Liver (tissue), 9 donors: ENCODE data around the gene VAV3. TPM values are rescaled to one million over a fixed set of nuclear protein-coding genes. Genes with fewer than 3 reads are reported as not detected.

Experiments
- DNase-seq: peaks from one replicate; pipeline ENCODE4 v3.0.0-alpha.2; 2017; ENCODE audit warnings: low spot score
- H3K27ac ChIP-seq, 2 donors: one replicate each; pipeline ENCODE4 v1.7.0; 2013; ENCODE audit warnings: inconsistent platforms in 2 of 2, low read length in 2 of 2, control low read depth in 1 of 2, low read depth in 1 of 2, mild to moderate bottlenecking in 1 of 2
- H3K27me3 ChIP-seq, 4 donors: one replicate each; pipeline versions ENCODE4 v1.6.1 to v1.7.0; 2013; ENCODE audit warnings: low read length in 3 of 4, inconsistent platforms in 1 of 4, mild to moderate bottlenecking in 1 of 4, moderate library complexity in 1 of 4; ENCODE audit not compliant: control insufficient read depth in 4 of 4, insufficient read depth in 4 of 4
- H3K36me3 ChIP-seq, 4 donors: one replicate each; pipeline versions ENCODE4 v1.6.1 to v1.7.0; 2013; ENCODE audit warnings: low read length in 3 of 4, mild to moderate bottlenecking in 3 of 4, low read depth in 1 of 4, moderate library complexity in 1 of 4; ENCODE audit not compliant: control insufficient read depth in 4 of 4, insufficient read depth in 3 of 4
- H3K4me1 ChIP-seq, 4 donors: one replicate each; pipeline versions ENCODE4 v1.6.1 to v1.7.0; 2013; ENCODE audit warnings: low read length in 3 of 4, mild to moderate bottlenecking in 3 of 4, moderate library complexity in 1 of 4; ENCODE audit not compliant: control insufficient read depth in 4 of 4, insufficient read depth in 4 of 4
- H3K4me3 ChIP-seq, 3 donors: one replicate each; pipeline versions ENCODE4 v1.6.1 to v1.7.0; 2013; ENCODE audit warnings: low read length in 3 of 3, control low read depth in 1 of 3, low read depth in 1 of 3, mild to moderate bottlenecking in 1 of 3
- H3K9ac ChIP-seq, 2 donors: one replicate each; pipeline ENCODE4 v1.7.0; 2013; ENCODE audit warnings: low read length in 2 of 2, mild to moderate bottlenecking in 2 of 2, moderate library complexity in 2 of 2, control low read depth in 1 of 2, low read depth in 1 of 2
- H3K9me3 ChIP-seq, 4 donors: one replicate each; pipeline versions ENCODE4 v1.6.1 to v1.7.0; 2013; ENCODE audit warnings: low read length in 3 of 4; ENCODE audit not compliant: control insufficient read depth in 4 of 4
- EGR1 ChIP-seq, 2 donors: IDR thresholded peaks; 2 replicates each; pipeline ENCODE4 v1.6.1; 2016 to 2018; ENCODE audit warnings: antibody characterized with exemption in 2 of 2, low read depth in 2 of 2
- FOXA1 ChIP-seq: IDR thresholded peaks from 2 replicates; pipeline ENCODE4 v1.6.1; 2016; ENCODE audit warnings: antibody characterized with exemption
- FOXA2 ChIP-seq: IDR thresholded peaks from 2 replicates; pipeline ENCODE4 v1.6.1; 2016; ENCODE audit warnings: antibody characterized with exemption
- GABPA ChIP-seq, 2 donors: IDR thresholded peaks in 1 of 2; conservative IDR thresholded peaks in 1 of 2; 2 replicates each; pipeline ENCODE4 v1.6.1; 2016; ENCODE audit warnings: antibody characterized with exemption in 2 of 2, mild to moderate bottlenecking in 1 of 2, moderate library complexity in 1 of 2
- HNF4A ChIP-seq, 2 donors: conservative IDR thresholded peaks; 2 replicates each; pipeline ENCODE4 v1.6.1; 2016; ENCODE audit warnings: antibody characterized with exemption in 2 of 2, mild to moderate bottlenecking in 2 of 2
- HNF4G ChIP-seq: IDR thresholded peaks from 2 replicates; pipeline ENCODE4 v1.6.1; 2016; ENCODE audit warnings: antibody characterized with exemption
- JUND ChIP-seq, 2 donors: IDR thresholded peaks; 2 replicates each; pipeline ENCODE4 v1.6.1; 2016; ENCODE audit warnings: antibody characterized with exemption in 2 of 2
- NR2F2 ChIP-seq: IDR thresholded peaks from 2 replicates; pipeline ENCODE4 v1.6.1; 2016; ENCODE audit warnings: antibody characterized with exemption
- RAD21 ChIP-seq, 2 donors: IDR thresholded peaks; 2 replicates each; pipeline ENCODE4 v1.6.1; 2016; ENCODE audit warnings: antibody characterized with exemption in 2 of 2, mild to moderate bottlenecking in 2 of 2
- RXRA ChIP-seq, 2 donors: IDR thresholded peaks; 2 replicates each; pipeline ENCODE4 v1.6.1; 2017 to 2018; ENCODE audit warnings: antibody characterized with exemption in 2 of 2, mild to moderate bottlenecking in 1 of 2
- SP1 ChIP-seq: IDR thresholded peaks from 2 replicates; pipeline ENCODE4 v1.6.1; 2018; ENCODE audit warnings: antibody characterized with exemption, mild to moderate bottlenecking
- TAF1 ChIP-seq: conservative IDR thresholded peaks from 2 replicates; pipeline ENCODE4 v1.6.1; 2016; ENCODE audit warnings: antibody characterized with exemption, mild to moderate bottlenecking
- WGBS: extraction: QIAGEN DNeasy Blood & Tissue Kit; methylation state at CpG from one replicate; pipeline ENCODE4 v1.1.7; 2013; 5-methylcytosine and 5-hydroxymethylcytosine counted together
- polyA plus RNA-seq, 2 donors: library from polyadenylated mRNA; stranded (reverse) in 1 of 2; unstranded in 1 of 2; fragments of 200-250 nt in 1 of 2; fragments of >200 nt in 1 of 2; fragmentation: Nextera tagmentation in 1 of 2; extraction: Ambion mirVana in 1 of 2; gene quantifications; one replicate each; pipeline versions ENCODE4 v1.2.1 to v1.2.3, GENCODE V29; 2013 to 2015
- total RNA-seq, 2 donors: library from RNA; depleted of rRNA; stranded (reverse); fragments of >200 nt; gene quantifications; one replicate each; pipeline ENCODE4 v1.2.3, GENCODE V29; 2014
- TF ChIP-seq, protein P1 (sequence below): IDR thresholded peaks from 2 replicates; pipeline ENCODE4 v1.6.1; 2016; ENCODE audit warnings: antibody characterized with exemption
- TF ChIP-seq, protein P2 (sequence below): IDR thresholded peaks from 2 replicates; pipeline ENCODE4 v1.6.1; 2016; ENCODE audit warnings: antibody characterized with exemption
- TF ChIP-seq, protein P3 (sequence below): IDR thresholded peaks from 2 replicates; pipeline ENCODE4 v1.6.1; 2016; ENCODE audit warnings: antibody characterized with exemption, mild to moderate bottlenecking
- TF ChIP-seq, protein P4 (sequence below): fragments of 150-350 bp; IDR thresholded peaks from 2 replicates; pipeline ENCODE4 v1.5.1; 2017; ENCODE audit warnings: improper control_type of control experiment, low read depth, low read length; ENCODE audit not compliant: missing input control
- donor health status: healthy.
- donor health status: healthy.
- donor health status: healthy.
- donor health status: healthy.
- donor health status: healthy.

Gene VAV3
- total and polyA plus RNA-seq, 4 donors: 0.46 to 4.8 (median 2.7) TPM

DNA sequence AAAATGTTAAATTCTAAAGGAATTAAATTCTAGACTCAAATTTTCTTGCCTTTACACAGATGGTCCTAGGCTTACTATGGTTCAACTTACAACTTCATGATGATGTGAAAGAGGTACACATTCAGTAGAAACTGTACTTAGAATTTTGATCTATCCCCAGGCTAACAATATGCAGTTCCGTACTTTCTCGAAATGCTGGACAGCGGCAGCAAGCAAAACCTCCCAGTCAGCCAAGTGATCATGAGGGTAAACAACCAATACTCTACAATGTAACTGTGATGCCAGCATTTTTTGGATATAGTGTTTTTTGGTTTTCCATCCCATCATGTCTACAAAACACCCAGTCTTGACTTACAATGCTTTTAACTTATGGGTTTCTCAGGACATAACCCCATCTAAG lies 25.7 kb downstream of the VAV3 start (continued):
- TF ChIP-seq, protein P1, sequence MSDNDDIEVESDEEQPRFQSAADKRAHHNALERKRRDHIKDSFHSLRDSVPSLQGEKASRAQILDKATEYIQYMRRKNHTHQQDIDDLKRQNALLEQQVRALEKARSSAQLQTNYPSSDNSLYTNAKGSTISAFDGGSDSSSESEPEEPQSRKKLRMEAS: no peak
- no peak for TF ChIP-seq FOXA2

DNA sequence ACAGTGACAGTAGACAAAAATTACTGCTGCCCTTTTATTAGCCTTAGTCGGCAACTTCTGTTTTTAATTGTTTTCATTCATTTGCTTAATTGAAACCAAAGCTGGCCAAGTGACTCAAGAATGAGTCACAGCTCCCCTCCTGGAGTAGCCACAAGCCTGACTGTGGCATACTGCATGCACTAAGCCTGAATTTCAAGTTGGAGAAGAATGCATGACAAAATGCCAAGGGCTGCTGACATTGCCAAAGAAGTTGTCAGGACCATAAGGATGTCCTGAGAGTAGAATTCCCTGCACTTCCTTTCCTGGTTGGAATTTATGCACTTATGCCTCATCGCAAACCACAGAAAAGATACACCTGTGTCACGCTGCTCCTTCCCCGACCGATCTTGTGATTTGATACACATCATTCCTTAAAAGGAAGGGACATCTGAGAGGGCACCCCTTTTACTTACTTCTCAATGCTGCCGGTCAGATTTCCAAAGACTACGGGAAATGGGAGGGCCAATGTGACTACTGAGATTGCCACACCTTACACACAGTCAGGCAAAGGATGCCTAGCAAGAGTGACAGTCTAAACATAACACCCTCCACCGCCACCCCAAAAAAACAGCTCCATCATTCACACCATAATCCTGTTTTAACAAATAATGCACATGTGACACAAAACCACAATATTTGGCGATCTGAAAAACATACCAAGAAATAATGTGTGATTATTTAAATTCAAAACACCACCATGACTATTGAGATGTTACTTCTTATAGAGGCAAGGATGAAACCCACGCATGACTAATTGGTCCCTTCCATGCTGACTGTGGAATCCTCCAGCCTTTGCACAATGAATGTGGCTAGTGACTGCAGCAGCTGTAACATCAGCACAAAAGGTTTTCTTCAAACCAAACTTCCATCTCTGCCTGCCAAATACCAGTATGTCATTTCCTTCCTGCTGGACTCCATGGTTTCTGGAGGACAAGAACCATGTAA lies 28.2 kb downstream of the VAV3 start:
- 56% methylated on average over 10 of the region's 10 CpGs for WGBS
- no peak for DNase-seq
- Histone ChIP-seq H3K36me3 (no peaks in the 10 kb centered on the region), H3K27me3 (no peaks in the 10 kb centered on the region), H3K9ac (no peak overlapping the region), H3K4me1 (peaks cover 0 to 3% (median 0%) of the 10 kb centered on the region in 4 donors), H3K27ac (peak overlapping the region in 1 of 2 donors; percentile 32), H3K9me3 (no peaks in the 10 kb centered on the region), H3K4me3 (no peak overlapping the region)
- TF ChIP-seq, protein P2, sequence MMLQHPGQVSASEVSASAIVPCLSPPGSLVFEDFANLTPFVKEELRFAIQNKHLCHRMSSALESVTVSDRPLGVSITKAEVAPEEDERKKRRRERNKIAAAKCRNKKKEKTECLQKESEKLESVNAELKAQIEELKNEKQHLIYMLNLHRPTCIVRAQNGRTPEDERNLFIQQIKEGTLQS: no peak
- TF ChIP-seq RAD21 (IDR thresholded peaks at IDR 0.05): peak in 1 of 2 donors; percentile 8
- TF ChIP-seq TAF1: no peak
- TF ChIP-seq FOXA2: no peak
- TF ChIP-seq, protein P3, sequence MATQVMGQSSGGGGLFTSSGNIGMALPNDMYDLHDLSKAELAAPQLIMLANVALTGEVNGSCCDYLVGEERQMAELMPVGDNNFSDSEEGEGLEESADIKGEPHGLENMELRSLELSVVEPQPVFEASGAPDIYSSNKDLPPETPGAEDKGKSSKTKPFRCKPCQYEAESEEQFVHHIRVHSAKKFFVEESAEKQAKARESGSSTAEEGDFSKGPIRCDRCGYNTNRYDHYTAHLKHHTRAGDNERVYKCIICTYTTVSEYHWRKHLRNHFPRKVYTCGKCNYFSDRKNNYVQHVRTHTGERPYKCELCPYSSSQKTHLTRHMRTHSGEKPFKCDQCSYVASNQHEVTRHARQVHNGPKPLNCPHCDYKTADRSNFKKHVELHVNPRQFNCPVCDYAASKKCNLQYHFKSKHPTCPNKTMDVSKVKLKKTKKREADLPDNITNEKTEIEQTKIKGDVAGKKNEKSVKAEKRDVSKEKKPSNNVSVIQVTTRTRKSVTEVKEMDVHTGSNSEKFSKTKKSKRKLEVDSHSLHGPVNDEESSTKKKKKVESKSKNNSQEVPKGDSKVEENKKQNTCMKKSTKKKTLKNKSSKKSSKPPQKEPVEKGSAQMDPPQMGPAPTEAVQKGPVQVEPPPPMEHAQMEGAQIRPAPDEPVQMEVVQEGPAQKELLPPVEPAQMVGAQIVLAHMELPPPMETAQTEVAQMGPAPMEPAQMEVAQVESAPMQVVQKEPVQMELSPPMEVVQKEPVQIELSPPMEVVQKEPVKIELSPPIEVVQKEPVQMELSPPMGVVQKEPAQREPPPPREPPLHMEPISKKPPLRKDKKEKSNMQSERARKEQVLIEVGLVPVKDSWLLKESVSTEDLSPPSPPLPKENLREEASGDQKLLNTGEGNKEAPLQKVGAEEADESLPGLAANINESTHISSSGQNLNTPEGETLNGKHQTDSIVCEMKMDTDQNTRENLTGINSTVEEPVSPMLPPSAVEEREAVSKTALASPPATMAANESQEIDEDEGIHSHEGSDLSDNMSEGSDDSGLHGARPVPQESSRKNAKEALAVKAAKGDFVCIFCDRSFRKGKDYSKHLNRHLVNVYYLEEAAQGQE: no peak
- TF ChIP-seq NR2F2: no peak
- TF ChIP-seq, protein P1: no peak
- peak in 1 of 2 donors; percentile 44 for TF ChIP-seq JUND (IDR thresholded peaks at IDR 0.05)
- TF ChIP-seq HNF4A (conservative IDR thresholded peaks at IDR 0.05): no peak

DNA sequence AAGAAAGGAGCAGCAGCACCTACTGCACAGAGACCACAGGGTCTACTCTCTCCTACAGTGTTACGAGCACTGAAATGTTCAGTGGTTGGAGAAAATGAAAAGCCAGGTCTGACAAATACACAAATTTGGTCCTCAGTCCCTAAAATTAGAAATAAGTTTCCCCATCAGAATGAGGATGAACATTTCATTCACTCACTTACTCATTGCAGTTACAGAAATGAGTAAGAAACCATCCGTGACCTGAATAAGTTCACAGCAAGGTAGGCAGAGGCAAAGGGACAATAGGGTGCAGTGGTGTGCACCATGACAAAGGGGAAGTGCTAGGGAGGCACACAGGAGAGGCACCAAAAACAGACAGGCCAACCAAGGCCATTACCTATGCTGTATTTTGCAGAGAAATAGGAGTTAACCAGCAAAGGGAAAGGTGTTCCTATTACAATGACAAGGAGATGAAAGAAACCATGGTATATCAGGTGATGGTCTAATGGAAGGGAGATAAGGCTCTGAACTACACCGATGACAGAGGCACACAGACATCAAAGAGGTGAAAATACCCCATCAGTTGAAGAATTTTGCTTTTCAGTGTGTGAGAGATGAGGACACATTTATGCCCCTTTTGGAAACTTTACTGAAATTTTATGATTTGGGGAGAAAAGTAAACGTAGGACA lies 29.4 kb downstream of the VAV3 start:
- WGBS: 54% methylated on average over 4 of the region's 4 CpGs
- no peak overlapping the region for H3K27ac ChIP-seq
- H3K9ac ChIP-seq: no peak overlapping the region
- H3K4me3 ChIP-seq: no peak overlapping the region
- no peaks in the 10 kb centered on the region for H3K36me3 ChIP-seq
- no peaks in the 10 kb centered on the region for H3K9me3 ChIP-seq
- TF ChIP-seq RAD21 (IDR thresholded peaks at IDR 0.05) (no peak), FOXA1 (no peak), SP1 (no peak), GABPA (IDR thresholded peaks at IDR 0.05 in 1 of 2, conservative IDR thresholded peaks at IDR 0.05 in 1 of 2) (no peak), EGR1 (IDR thresholded peaks at IDR 0.05; ENCODE audit: low read depth in 2 of 2) (no peak), HNF4A (conservative IDR thresholded peaks at IDR 0.05) (no peak), JUND (IDR thresholded peaks at IDR 0.05) (no peak), RXRA (IDR thresholded peaks at IDR 0.05) (no peak), TAF1 (no peak), HNF4G (no peak)
- TF ChIP-seq, protein P1: no peak
- TF ChIP-seq, protein P2: no peak
- TF ChIP-seq, protein P4, sequence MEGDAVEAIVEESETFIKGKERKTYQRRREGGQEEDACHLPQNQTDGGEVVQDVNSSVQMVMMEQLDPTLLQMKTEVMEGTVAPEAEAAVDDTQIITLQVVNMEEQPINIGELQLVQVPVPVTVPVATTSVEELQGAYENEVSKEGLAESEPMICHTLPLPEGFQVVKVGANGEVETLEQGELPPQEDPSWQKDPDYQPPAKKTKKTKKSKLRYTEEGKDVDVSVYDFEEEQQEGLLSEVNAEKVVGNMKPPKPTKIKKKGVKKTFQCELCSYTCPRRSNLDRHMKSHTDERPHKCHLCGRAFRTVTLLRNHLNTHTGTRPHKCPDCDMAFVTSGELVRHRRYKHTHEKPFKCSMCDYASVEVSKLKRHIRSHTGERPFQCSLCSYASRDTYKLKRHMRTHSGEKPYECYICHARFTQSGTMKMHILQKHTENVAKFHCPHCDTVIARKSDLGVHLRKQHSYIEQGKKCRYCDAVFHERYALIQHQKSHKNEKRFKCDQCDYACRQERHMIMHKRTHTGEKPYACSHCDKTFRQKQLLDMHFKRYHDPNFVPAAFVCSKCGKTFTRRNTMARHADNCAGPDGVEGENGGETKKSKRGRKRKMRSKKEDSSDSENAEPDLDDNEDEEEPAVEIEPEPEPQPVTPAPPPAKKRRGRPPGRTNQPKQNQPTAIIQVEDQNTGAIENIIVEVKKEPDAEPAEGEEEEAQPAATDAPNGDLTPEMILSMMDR: no peak
- TF ChIP-seq, protein P3: no peak
- no peak for DNase-seq
- H3K4me1 ChIP-seq: peaks cover 0 to 3% (median 0%) of the 10 kb centered on the region in 4 donors
- no peaks in the 10 kb centered on the region for H3K27me3 ChIP-seq
